Iris pigment epithelial cell (primary cell): Measurements from ENCODE around the gene HMCN2.

ENCODE experiments used
- DNase-seq: peaks from one replicate; pipeline ENCODE4 v3.0.0-alpha.2; 2011; ENCODE audit warnings: low read depth

The HMCN2 gene

GRCh38 chr9:130454096-130454811, 188.7 kb downstream of the HMCN2 start:
- no peak for DNase-seq

GRCh38 chr9:130454812-130455325, 189.3 kb downstream of the HMCN2 start:
- no peak for DNase-seq

- DNase-seq: no peak
These were observed 192.7 kb downstream of the HMCN2 start for GRCh38 chr9:130458027-130458803.

GRCh38 chr9:130458804-130459067, 193.2 kb downstream of the HMCN2 start:
- no peak for DNase-seq

GRCh38 chr9:130459151-130459550, 193.6 kb downstream of the HMCN2 start:
- DNase-seq: no peak

GRCh38 chr9:130459941-130460669, 194.5 kb downstream of the HMCN2 start:
- DNase-seq: no peak

GRCh38 chr9:130461218-130461630, 195.7 kb downstream of the HMCN2 start:
- DNase-seq: no peak

- no peak for DNase-seq
These were observed 196.2 kb downstream of the HMCN2 start for GRCh38 chr9:130461731-130462130.

GRCh38 chr9:130462685-130463540, 197.4 kb downstream of the HMCN2 start:
- DNase-seq: no peak

- no peak for DNase-seq
These were observed 198.5 kb downstream of the HMCN2 start for GRCh38 chr9:130463763-130464745.

GRCh38 chr9:130465383-130466096, 200.0 kb downstream of the HMCN2 start:
- DNase-seq: no peak

- DNase-seq: no peak
These were observed 201.1 kb downstream of the HMCN2 start for GRCh38 chr9:130466537-130467217.

GRCh38 chr9:130467316-130467715, 201.8 kb downstream of the HMCN2 start:
- DNase-seq: no peak

- no peak for DNase-seq
These were observed 203.0 kb downstream of the HMCN2 start for GRCh38 chr9:130468566-130468965.

GRCh38 chr9:130470269-130470668, 204.7 kb downstream of the HMCN2 start:
- no peak for DNase-seq

- DNase-seq: no peak
These were observed 205.4 kb downstream of the HMCN2 start for GRCh38 chr9:130470950-130471349.

- no peak for DNase-seq
These were observed 206.0 kb downstream of the HMCN2 start for GRCh38 chr9:130471411-130472183.

GRCh38 chr9:130472184-130472705, 206.7 kb downstream of the HMCN2 start:
- no peak for DNase-seq
